K562 (cell line): ENCODE data around the gene UNC45A. TPM values are rescaled to one million over a fixed set of nuclear protein-coding genes. Genes with fewer than 3 reads are reported as not detected.

ENCODE experiments used
- C11orf30 ChIP-seq: fragments of 450-650 bp; IDR thresholded peaks from 2 replicates; pipeline ENCODE4 v1.6.1; 2016; ENCODE audit warnings: low read depth, mild to moderate bottlenecking
- EHMT2 ChIP-seq: fragments of 450-650 bp; IDR thresholded peaks from 2 replicates; pipeline ENCODE4 v1.6.1; 2018; ENCODE audit warnings: antibody characterized with exemption
- FOS ChIP-seq: IDR thresholded peaks from 3 replicates; pipeline ENCODE4 v1.6.1; 2011; ENCODE audit not compliant: insufficient read length; ENCODE audit errors: extremely low read depth
- FOXP4 ChIP-seq: sonication (generic); formaldehyde crosslinking; IDR thresholded peaks from 2 replicates; pipeline ENCODE4 v1.8.0; 2022; ENCODE audit warnings: mild to moderate bottlenecking, missing genetic modification reagents, borderline replicate concordance
- HNRNPLL ChIP-seq: fragments of 200-400 bp; formaldehyde crosslinking; IDR thresholded peaks from 2 replicates; pipeline ENCODE4 v1.6.1; 2017; ENCODE audit warnings: low read length, low read depth, mild to moderate bottlenecking; ENCODE audit not compliant: poor library complexity, severe bottlenecking
- KAT7 ChIP-seq: sonication (generic); formaldehyde crosslinking; IDR thresholded peaks from 2 replicates; pipeline ENCODE4 v1.8.0; 2022; ENCODE audit warnings: missing genetic modification reagents, mild to moderate bottlenecking, borderline replicate concordance
- KAT8 ChIP-seq: fragments of 450-650 bp; IDR thresholded peaks from 2 replicates; pipeline ENCODE4 v1.6.1; 2016; ENCODE audit warnings: low read depth, mild to moderate bottlenecking
- NFE2L1 ChIP-seq: fragments of 450-650 bp; IDR thresholded peaks from 2 replicates; pipeline ENCODE4 v1.6.1; 2016; ENCODE audit warnings: missing genetic modification characterization, low read depth, mild to moderate bottlenecking, missing compliant biosample characterization, moderate library complexity, borderline replicate concordance
- PATZ1 ChIP-seq: fragments of 250-450 bp; sonication (Bioruptor Pico); IDR thresholded peaks from 2 replicates; pipeline ENCODE4 v1.5.0; 2020; ENCODE audit warnings: mild to moderate bottlenecking, borderline replicate concordance
- POLR2AphosphoS5 ChIP-seq: IDR thresholded peaks from 2 replicates; pipeline ENCODE4 v1.6.1; 2011; ENCODE audit warnings: mild to moderate bottlenecking, low read depth, low read length, moderate library complexity; ENCODE audit not compliant: control insufficient read depth, insufficient read depth
- RREB1 ChIP-seq: fragments of 250-450 bp; sonication (Bioruptor Pico); IDR thresholded peaks from 2 replicates; pipeline ENCODE4 v1.4.0; 2020
- TCF3 ChIP-seq: sonication (generic); formaldehyde crosslinking; IDR thresholded peaks from 2 replicates; pipeline ENCODE4 v1.4.0; 2020; ENCODE audit warnings: mild to moderate bottlenecking, missing genetic modification reagents
- ZNF282 ChIP-seq: sonication (generic); formaldehyde crosslinking; IDR thresholded peaks from 2 replicates; pipeline ENCODE4 v1.8.1; 2023; ENCODE audit warnings: missing genetic modification reagents
- ZSCAN32 ChIP-seq: fragments of 450-650 bp; formaldehyde crosslinking; IDR thresholded peaks from 2 replicates; pipeline ENCODE4 v1.4.0; 2020; ENCODE audit warnings: mild to moderate bottlenecking, moderate library complexity
- polyA plus RNA-seq, 8 experiments: library from polyadenylated mRNA; depleted of rRNA in 4 of 8; stranded (reverse) in 5 of 8; unstranded in 3 of 8; fragments of >200 nt; fragmentation: Nextera tagmentation in 2 of 8; fragmentation: Illumina TruSeq in 1 of 8; extraction: Ambion mirVana in 2 of 8; extraction: Trizol in 1 of 8; gene quantifications; 2 replicates each; pipeline versions ENCODE4 v1.2.1 to v1.2.3, GENCODE V29; 2011 to 2014; ENCODE audit warnings: inconsistent platforms in 1 of 8, missing spikeins in 1 of 8
- total RNA-seq, 7 experiments: library from RNA; depleted of rRNA in 6 of 7; stranded (reverse); fragments of >200 nt in 6 of 7; fragmentation: Illumina TruSeq in 2 of 7; extraction: Trizol in 2 of 7; gene quantifications; 2 replicates each; pipeline versions ENCODE4 v1.2.1 to v1.2.3, GENCODE V29; 2011 to 2021; ENCODE audit warnings: low replicate concordance in 1 of 7

UNC45A gene
- total and polyA plus RNA-seq, 9 of the 15 experiments (the other 6 are each of a cell fraction or from before 2014, with no cell fraction given), result 22.4 to 79.3 (median 43.7) TPM

GRCh38 chr15:90954712-90955623, 19.9 kb downstream of the UNC45A start, which contains the start of gene RCCD1 (continued):
- TF ChIP-seq KAT8 (no peak), C11orf30 (0 out of 2 replicates have a peak, but pooled peaks have one; percentile 8), FOS (peak; percentile 67), RREB1 (CRISPR knock-in tag) (no peak), ZSCAN32 (CRISPR knock-in tag) (no peak; the same call in 1 of the 2 replicates), POLR2AphosphoS5 (peak; percentile 32), ZNF282 (CRISPR knock-in tag) (peak; percentile 27; the same call in 1 of the 2 replicates), TCF3 (peak; percentile 43; the same call in 1 of the 2 replicates), FOXP4 (0 out of 2 replicates have a peak, but pooled peaks have one; percentile 9), NFE2L1 (tag) (no peak), KAT7 (CRISPR knock-in tag) (peak; percentile 98; the same call in 1 of the 2 replicates), EHMT2 (no peak), HNRNPLL (no peak), PATZ1 (CRISPR knock-in tag) (0 out of 2 replicates have a peak, but pooled peaks have one; percentile 54)
